ENCODE results near the gene UMOD.
A peak's percentile ranks its signal among the peaks of the same experiment; 100 is the strongest.

Gene UMOD

DNA sequence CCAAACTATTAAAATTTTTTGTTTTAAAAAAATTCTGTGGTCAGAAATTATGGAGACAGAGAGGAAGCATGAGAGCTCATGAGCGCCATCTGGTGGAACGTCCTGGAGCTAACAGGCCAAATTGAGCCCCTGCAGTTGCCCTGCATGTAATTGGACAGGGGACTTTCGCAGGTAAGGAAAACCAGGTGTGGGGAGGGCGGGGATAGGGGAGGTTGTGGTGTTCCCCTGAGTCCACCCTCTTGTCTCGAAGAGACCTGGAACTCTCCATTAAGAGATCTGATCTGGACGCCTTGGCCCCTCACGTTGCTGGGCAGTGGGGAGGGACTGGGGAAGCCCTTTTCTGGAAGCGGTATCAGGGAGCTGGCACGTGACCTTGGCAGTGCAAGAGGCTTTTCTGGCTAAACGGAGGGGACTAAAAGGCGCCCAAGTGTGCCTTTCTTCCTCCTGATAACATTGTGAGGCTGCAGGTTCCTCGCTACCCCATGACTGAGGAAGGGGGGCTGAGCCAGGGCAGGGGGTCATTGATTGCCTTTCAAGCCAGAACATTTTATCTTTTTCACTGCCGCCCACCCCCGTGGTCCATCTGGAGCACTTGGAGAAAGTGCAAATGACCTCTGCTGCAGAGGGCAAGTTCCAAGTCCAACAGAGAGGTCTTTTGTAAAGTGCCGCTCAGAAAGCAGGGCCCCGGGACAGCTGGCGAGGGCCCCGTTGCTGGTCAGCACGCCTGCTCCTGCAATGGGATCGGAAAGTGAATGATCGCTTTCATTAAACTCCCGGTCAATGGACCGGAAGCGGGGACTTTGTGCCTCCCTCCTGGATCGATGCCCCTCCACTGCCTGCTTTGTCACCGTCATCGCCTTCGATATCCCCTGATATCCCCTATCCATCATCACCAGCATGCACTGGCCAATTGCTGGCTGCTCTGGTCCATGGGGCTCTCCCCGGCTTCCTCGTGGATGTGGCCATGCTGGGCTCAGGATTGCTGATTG is 33.6 kb upstream of the UMOD start:
- no peak for TF ChIP-seq POLR2AphosphoS5 (IDR thresholded peaks at IDR 0.05; ENCODE audit: low read depth)
- TF ChIP-seq, protein P1, sequence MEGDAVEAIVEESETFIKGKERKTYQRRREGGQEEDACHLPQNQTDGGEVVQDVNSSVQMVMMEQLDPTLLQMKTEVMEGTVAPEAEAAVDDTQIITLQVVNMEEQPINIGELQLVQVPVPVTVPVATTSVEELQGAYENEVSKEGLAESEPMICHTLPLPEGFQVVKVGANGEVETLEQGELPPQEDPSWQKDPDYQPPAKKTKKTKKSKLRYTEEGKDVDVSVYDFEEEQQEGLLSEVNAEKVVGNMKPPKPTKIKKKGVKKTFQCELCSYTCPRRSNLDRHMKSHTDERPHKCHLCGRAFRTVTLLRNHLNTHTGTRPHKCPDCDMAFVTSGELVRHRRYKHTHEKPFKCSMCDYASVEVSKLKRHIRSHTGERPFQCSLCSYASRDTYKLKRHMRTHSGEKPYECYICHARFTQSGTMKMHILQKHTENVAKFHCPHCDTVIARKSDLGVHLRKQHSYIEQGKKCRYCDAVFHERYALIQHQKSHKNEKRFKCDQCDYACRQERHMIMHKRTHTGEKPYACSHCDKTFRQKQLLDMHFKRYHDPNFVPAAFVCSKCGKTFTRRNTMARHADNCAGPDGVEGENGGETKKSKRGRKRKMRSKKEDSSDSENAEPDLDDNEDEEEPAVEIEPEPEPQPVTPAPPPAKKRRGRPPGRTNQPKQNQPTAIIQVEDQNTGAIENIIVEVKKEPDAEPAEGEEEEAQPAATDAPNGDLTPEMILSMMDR (IDR thresholded peaks at IDR 0.05; ENCODE audit: insufficient read depth, low read length): peak; percentile 69
- TF ChIP-seq, protein P2, sequence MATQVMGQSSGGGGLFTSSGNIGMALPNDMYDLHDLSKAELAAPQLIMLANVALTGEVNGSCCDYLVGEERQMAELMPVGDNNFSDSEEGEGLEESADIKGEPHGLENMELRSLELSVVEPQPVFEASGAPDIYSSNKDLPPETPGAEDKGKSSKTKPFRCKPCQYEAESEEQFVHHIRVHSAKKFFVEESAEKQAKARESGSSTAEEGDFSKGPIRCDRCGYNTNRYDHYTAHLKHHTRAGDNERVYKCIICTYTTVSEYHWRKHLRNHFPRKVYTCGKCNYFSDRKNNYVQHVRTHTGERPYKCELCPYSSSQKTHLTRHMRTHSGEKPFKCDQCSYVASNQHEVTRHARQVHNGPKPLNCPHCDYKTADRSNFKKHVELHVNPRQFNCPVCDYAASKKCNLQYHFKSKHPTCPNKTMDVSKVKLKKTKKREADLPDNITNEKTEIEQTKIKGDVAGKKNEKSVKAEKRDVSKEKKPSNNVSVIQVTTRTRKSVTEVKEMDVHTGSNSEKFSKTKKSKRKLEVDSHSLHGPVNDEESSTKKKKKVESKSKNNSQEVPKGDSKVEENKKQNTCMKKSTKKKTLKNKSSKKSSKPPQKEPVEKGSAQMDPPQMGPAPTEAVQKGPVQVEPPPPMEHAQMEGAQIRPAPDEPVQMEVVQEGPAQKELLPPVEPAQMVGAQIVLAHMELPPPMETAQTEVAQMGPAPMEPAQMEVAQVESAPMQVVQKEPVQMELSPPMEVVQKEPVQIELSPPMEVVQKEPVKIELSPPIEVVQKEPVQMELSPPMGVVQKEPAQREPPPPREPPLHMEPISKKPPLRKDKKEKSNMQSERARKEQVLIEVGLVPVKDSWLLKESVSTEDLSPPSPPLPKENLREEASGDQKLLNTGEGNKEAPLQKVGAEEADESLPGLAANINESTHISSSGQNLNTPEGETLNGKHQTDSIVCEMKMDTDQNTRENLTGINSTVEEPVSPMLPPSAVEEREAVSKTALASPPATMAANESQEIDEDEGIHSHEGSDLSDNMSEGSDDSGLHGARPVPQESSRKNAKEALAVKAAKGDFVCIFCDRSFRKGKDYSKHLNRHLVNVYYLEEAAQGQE (IDR thresholded peaks at IDR 0.05; ENCODE audit: insufficient replicate concordance, low read depth): no peak
- H3K4me3 ChIP-seq (replicated peaks; ENCODE audit: insufficient read depth, low read length): no peak overlapping the region

DNA sequence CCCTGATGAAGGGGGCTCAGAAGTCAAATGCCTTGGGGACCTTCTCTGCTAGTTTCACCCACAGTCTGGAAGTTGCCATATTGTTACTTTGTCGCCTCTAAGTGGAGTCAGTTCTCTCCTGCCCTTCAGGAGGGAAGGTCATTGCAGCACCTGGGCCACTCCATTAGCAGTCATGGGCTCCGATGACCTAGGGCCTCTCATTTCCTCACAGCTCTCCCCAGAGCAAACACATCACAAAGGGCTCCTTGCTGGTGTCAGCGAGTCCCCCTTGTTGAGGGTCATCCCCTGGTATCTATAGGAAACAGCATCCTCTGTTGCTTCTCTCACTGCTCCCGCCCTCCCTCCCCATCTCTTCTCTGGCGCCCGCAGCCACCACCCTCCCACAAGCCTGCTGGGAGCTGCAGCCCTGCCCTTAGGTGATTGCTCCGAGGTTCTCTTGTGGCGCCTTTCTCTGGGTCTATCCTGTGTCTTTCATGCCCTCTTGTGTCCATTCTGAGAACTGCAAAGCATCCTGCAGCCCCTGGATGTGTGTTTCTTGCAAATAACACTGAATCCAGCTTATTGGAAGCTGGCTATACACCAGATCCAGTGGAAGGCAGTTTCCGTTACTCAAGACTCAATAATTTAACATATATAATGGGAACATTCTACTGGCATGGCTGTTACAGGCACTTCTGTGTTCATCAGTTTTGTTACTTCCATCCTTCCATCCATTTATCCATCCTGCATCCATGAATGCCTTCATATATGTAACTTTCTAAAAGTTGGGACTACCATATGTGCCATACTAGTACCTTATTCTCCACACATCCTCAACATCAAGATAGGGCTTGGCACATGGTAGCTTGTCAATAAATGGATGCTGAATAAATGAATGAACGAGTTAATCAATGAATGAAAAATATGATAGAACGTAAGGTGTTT is 30.9 kb upstream of the UMOD start:
- no peak overlapping the region for H3K4me3 ChIP-seq (replicated peaks; ENCODE audit: insufficient read depth, low read length)
- DNase-seq (ENCODE audit: low read depth in 1 of 2, low spot score in 1 of 2): peak; percentile 18 to 58
- TF ChIP-seq, protein P2 (IDR thresholded peaks at IDR 0.05; ENCODE audit: insufficient replicate concordance, low read depth): no peak
- no peak for TF ChIP-seq POLR2AphosphoS5 (IDR thresholded peaks at IDR 0.05; ENCODE audit: low read depth)
- TF ChIP-seq, protein P1 (IDR thresholded peaks at IDR 0.05; ENCODE audit: insufficient read depth, low read length): peak; percentile 86
- no peaks in the 10 kb centered on the region for H3K27me3 ChIP-seq (ENCODE audit: insufficient read depth, poor library complexity, severe bottlenecking)
- H3K27ac ChIP-seq (replicated peaks): no peak overlapping the region

More for the DNA sequence above, 33.6 kb upstream of the UMOD start:
- DNase-seq (ENCODE audit: low read depth in 1 of 2, low spot score in 1 of 2): peak; percentile 13 to 45
- no peak overlapping the region for H3K27ac ChIP-seq (replicated peaks)
- no peaks in the 10 kb centered on the region for H3K27me3 ChIP-seq (ENCODE audit: insufficient read depth, poor library complexity, severe bottlenecking)

DNA sequence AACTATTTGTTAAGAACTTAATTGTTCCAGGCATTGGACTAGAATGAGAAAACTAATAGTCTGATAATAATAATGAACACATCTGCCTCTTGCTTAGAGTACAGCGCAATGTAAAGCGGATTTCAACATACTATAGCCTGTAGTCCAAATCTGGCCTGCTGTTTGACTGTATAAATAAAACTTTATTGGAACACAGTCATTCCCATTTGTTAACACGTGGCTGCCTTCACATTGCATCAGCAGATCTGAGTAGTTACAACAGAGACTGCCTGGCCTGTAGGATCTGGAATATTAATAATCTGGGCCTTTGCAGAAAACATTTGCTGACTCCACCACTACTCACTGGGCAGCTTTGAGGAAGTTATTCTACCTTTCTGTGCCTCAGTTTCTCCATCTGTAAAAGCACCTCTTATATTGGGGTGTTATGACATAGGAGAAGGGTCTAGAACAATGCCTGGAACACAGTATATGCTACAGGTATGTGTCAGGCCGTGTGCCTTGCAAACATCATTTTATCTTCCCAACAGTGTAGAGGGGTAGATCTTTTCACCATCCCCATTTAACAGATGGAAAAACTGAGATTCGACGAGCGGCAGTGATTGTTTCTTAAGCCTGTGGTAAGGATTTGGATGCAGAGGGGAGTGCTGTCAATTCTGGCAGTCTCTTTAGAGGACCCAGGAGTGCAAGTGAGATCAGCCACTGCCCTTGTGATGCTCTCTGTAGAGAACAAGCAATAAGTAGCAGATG is 29.9 kb upstream of the UMOD start:
- no peak overlapping the region for H3K4me3 ChIP-seq (replicated peaks; ENCODE audit: insufficient read depth, low read length)
- TF ChIP-seq POLR2AphosphoS5 (IDR thresholded peaks at IDR 0.05; ENCODE audit: low read depth) (no peak), GABPA (IDR thresholded peaks at IDR 0.05; ENCODE audit: low read depth) (no peak), SPI1 (IDR thresholded peaks at IDR 0.05; ENCODE audit: borderline replicate concordance, low read depth) (no peak)
- TF ChIP-seq, protein P2 (IDR thresholded peaks at IDR 0.05; ENCODE audit: insufficient replicate concordance, low read depth): no peak
- TF ChIP-seq, protein P1 (IDR thresholded peaks at IDR 0.05; ENCODE audit: insufficient read depth, low read length): no peak
- no peak overlapping the region for H3K27ac ChIP-seq (replicated peaks)

More for the DNA sequence above, 29.9 kb upstream of the UMOD start:
- H3K27me3 ChIP-seq (ENCODE audit: insufficient read depth, poor library complexity, severe bottlenecking): no peaks in the 10 kb centered on the region
- DNase-seq (ENCODE audit: low read depth in 1 of 2, low spot score in 1 of 2): no peak

Data from HL-60 (cell line).